ENCODE results near the gene KCNE5. TPM values are rescaled to one million over a fixed set of nuclear protein-coding genes. Genes with fewer than 3 reads are reported as not detected.

Gene KCNE5
- total RNA-seq, 1 experiment from 2014 or later: 0.26 TPM

DNA sequence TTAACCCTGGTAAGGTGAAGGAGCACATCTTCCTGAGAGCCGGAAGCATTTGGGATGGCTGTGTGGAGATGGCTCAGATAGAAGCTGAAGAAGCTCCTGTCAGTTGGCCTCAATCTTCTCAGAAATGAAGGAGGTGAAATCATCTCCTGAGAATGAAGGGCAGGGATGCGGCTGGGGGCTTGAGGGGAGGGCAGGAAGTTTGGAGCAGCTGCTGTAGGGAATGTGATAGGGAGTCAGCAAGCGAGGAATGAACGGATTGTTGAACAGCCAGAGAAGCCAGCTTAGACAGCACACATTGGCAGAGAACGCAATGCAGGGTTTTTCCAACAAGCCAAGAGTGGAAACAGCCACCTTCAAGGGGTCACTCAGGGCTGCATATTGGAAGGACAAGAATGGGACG lies 10.0 kb downstream of the KCNE5 start:
- ChIA-PET CTCF (no interaction called here), POLR2A (ENCODE audit: low non-redundant PET) (no interaction called here)
- H3K27ac ChIP-seq (ENCODE audit: low read depth, low read length, poor library complexity, severe bottlenecking): no peak overlapping the region
- no peaks in the 10 kb centered on the region for H3K36me3 ChIP-seq (ENCODE audit: insufficient read depth, low read length, poor library complexity, severe bottlenecking)
- no peaks in the 10 kb centered on the region for H3K9me3 ChIP-seq (ENCODE audit: low read depth, low read length, poor library complexity, severe bottlenecking)
- no TSS peak for BruUV-seq (replicated peaks)
- no peak for DNase-seq (ENCODE audit: low spot score)
- intact Hi-C loops (cut with micrococcal nuclease; ENCODE audit: unreplicated experiment): no loop called here
- no peak overlapping the region for H3K4me3 ChIP-seq (ENCODE audit: low read depth, low read length, poor library complexity, severe bottlenecking)
- no peaks in the 10 kb centered on the region for H3K27me3 ChIP-seq (replicated peaks; ENCODE audit: insufficient read depth, low read depth, low read length, poor library complexity)
- TF ChIP-seq, protein P1, sequence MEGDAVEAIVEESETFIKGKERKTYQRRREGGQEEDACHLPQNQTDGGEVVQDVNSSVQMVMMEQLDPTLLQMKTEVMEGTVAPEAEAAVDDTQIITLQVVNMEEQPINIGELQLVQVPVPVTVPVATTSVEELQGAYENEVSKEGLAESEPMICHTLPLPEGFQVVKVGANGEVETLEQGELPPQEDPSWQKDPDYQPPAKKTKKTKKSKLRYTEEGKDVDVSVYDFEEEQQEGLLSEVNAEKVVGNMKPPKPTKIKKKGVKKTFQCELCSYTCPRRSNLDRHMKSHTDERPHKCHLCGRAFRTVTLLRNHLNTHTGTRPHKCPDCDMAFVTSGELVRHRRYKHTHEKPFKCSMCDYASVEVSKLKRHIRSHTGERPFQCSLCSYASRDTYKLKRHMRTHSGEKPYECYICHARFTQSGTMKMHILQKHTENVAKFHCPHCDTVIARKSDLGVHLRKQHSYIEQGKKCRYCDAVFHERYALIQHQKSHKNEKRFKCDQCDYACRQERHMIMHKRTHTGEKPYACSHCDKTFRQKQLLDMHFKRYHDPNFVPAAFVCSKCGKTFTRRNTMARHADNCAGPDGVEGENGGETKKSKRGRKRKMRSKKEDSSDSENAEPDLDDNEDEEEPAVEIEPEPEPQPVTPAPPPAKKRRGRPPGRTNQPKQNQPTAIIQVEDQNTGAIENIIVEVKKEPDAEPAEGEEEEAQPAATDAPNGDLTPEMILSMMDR (conservative IDR thresholded peaks at IDR 0.05; ENCODE audit: low read depth, low read length): no peak
- no peak for TF ChIP-seq EZH2 (IDR thresholded peaks at IDR 0.05; ENCODE audit: borderline replicate concordance, low read depth, low read length, poor library complexity, severe bottlenecking)
- H3K4me1 ChIP-seq (ENCODE audit: insufficient read depth, low read length, poor library complexity, severe bottlenecking): no peaks in the 10 kb centered on the region

DNA sequence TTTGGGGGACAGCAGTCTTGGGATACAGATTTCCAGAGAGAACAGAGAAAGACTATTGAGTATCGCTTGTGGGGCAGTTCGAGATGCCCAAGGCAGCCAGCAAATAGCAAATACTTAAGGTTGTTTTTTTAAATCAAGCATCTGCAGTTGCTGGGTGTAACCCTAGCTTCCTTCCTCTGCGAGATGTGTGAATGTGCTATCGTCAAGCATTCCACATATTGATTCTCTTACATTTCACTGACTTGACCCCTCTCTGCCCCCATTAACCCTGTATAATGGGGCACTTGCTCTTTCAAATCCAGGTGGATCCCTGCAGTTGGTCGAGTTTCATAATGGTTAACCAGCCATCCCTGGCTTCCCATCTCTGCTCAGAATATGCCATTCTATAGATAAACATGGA lies 23.5 kb downstream of the KCNE5 start:
- no peak overlapping the region for H3K4me3 ChIP-seq (ENCODE audit: low read depth, low read length, poor library complexity, severe bottlenecking)
- TF ChIP-seq, protein P1 (conservative IDR thresholded peaks at IDR 0.05; ENCODE audit: low read depth, low read length): no peak
- no peak for TF ChIP-seq EZH2 (IDR thresholded peaks at IDR 0.05; ENCODE audit: borderline replicate concordance, low read depth, low read length, poor library complexity, severe bottlenecking)
- peaks cover 19% of the 10 kb centered on the region for H3K27me3 ChIP-seq (replicated peaks; ENCODE audit: insufficient read depth, low read depth, low read length, poor library complexity)
- H3K27ac ChIP-seq (ENCODE audit: low read depth, low read length, poor library complexity, severe bottlenecking): no peak overlapping the region
- intact Hi-C loops (cut with micrococcal nuclease; ENCODE audit: unreplicated experiment): no loop called here
- no peaks in the 10 kb centered on the region for H3K9me3 ChIP-seq (ENCODE audit: low read depth, low read length, poor library complexity, severe bottlenecking)
- H3K4me1 ChIP-seq (ENCODE audit: insufficient read depth, low read length, poor library complexity, severe bottlenecking): no peaks in the 10 kb centered on the region
- BruUV-seq (replicated peaks): no TSS peak
- no peak for DNase-seq (ENCODE audit: low spot score)
- no peaks in the 10 kb centered on the region for H3K36me3 ChIP-seq (ENCODE audit: insufficient read depth, low read length, poor library complexity, severe bottlenecking)
- ChIA-PET CTCF (no interaction called here), POLR2A (ENCODE audit: low non-redundant PET) (no interaction called here)

DNA sequence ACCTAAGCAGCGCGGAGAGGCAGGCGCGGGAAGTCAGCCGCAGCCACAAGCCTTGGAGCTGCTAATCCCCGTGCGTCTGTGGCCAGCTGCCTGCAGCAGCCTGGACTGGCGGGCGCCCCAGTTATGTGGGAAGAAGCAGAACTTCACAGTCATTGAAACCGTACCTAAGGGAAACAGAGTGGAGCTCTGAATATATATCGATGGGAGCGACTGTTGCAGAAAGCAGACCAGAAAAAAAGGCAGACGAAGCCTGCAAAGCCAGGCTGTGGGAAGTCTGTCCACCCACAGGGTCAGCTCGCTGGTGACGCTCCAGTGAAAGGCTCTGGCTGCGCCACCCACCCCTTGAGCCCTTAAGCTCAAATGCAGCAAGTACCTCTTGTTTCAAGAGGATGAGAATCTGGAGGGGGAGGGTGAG lies 24.7 kb downstream of the KCNE5 start:
- Histone ChIP-seq H3K9me3 (ENCODE audit: low read depth, low read length, poor library complexity, severe bottlenecking) (no peaks in the 10 kb centered on the region), H3K36me3 (ENCODE audit: insufficient read depth, low read length, poor library complexity, severe bottlenecking) (no peaks in the 10 kb centered on the region), H3K4me3 (ENCODE audit: low read depth, low read length, poor library complexity, severe bottlenecking) (no peak overlapping the region), H3K4me1 (ENCODE audit: insufficient read depth, low read length, poor library complexity, severe bottlenecking) (no peaks in the 10 kb centered on the region), H3K27ac (ENCODE audit: low read depth, low read length, poor library complexity, severe bottlenecking) (no peak overlapping the region), H3K27me3 (replicated peaks; ENCODE audit: insufficient read depth, low read depth, low read length, poor library complexity) (peaks cover 19% of the 10 kb centered on the region)
- ChIA-PET CTCF (no interaction called here), POLR2A (ENCODE audit: low non-redundant PET) (no interaction called here)
- intact Hi-C loops (cut with micrococcal nuclease; ENCODE audit: unreplicated experiment): no loop called here
- BruUV-seq (replicated peaks): no TSS peak
- DNase-seq (ENCODE audit: low spot score): no peak
- TF ChIP-seq, protein P1 (conservative IDR thresholded peaks at IDR 0.05; ENCODE audit: low read depth, low read length): no peak
- no peak for TF ChIP-seq EZH2 (IDR thresholded peaks at IDR 0.05; ENCODE audit: borderline replicate concordance, low read depth, low read length, poor library complexity, severe bottlenecking)

Measured in A673 (cell line).